H7 (cell line): Measurements from ENCODE around the gene SMURF2. TPM values are rescaled to one million over a fixed set of nuclear protein-coding genes. Genes with fewer than 3 reads are reported as not detected.
A peak's percentile ranks its signal among the peaks of the same experiment; 100 is the strongest.

Source experiments
- DNase-seq: peaks from one replicate; pipeline ENCODE4 v3.0.0; 2012
- H3K27me3 ChIP-seq: 2 replicates; pipeline ENCODE4 v1.6.0; 2011; ENCODE audit warnings: mild to moderate bottlenecking, low read length; ENCODE audit not compliant: control insufficient read depth, insufficient read depth
- H3K36me3 ChIP-seq: replicated peaks from 2 replicates; pipeline ENCODE4 v1.5.1; 2011; ENCODE audit warnings: low read length; ENCODE audit not compliant: control insufficient read depth, insufficient read depth
- H3K4me3 ChIP-seq: 2 replicates; pipeline ENCODE4 v1.5.1; 2011; ENCODE audit warnings: low read depth, mild to moderate bottlenecking, control low read depth, low read length, moderate library complexity; ENCODE audit not compliant: insufficient read depth
- total RNA-seq: library from RNA; depleted of rRNA; stranded (reverse); fragments of >200 nt; shearing (Covaris generic); gene quantifications from 2 replicates; pipeline ENCODE4 v1.2.3, GENCODE V29; 2014

The SMURF2 gene
- total RNA-seq, 1 experiment from 2014 or later = 33.9 TPM

- Histone ChIP-seq H3K4me3 (peak within 1 kb of the TSS; percentile 97), H3K27me3 (no peaks in the 10 kb centered on the region), H3K36me3 (peaks cover 38% of the 10 kb centered on the region)
- DNase-seq = peak; percentile 95
Measured at GRCh38 chr17:64506201-64506575, 155.9 kb downstream of the SMURF2 start, which contains the start of gene DDX5. Gene DDX5 (minus strand): TSS chr17:64506289. CDS start chr17:64506119, 170 bp downstream.

- peaks cover 44% of the 10 kb centered on the region for H3K36me3 ChIP-seq
- peak; percentile 80 for DNase-seq
- H3K27me3 ChIP-seq = no peaks in the 10 kb centered on the region
- H3K4me3 ChIP-seq = peak overlapping the region; percentile 97
Measured at GRCh38 chr17:64505340-64506200, 156.5 kb downstream of the SMURF2 start.

- Histone ChIP-seq H3K27me3 (no peaks in the 10 kb centered on the region), H3K36me3 (peaks cover 47% of the 10 kb centered on the region), H3K4me3 (peak overlapping the region; percentile 97)
- DNase-seq = no peak
Measured at GRCh38 chr17:64504769-64505339, 157.3 kb downstream of the SMURF2 start.

GRCh38 chr17:64503821-64504768 is 158.0 kb downstream of the SMURF2 start:
- Histone ChIP-seq H3K27me3 (no peaks in the 10 kb centered on the region), H3K36me3 (peaks cover 47% of the 10 kb centered on the region), H3K4me3 (peak overlapping the region; percentile 97)
- no peak for DNase-seq

- H3K4me3 ChIP-seq = no peak overlapping the region
- H3K36me3 ChIP-seq = peaks cover 45% of the 10 kb centered on the region
- no peaks in the 10 kb centered on the region for H3K27me3 ChIP-seq
- DNase-seq = no peak
Measured at GRCh38 chr17:64503341-64503740, 158.8 kb downstream of the SMURF2 start.

- no peak overlapping the region for H3K4me3 ChIP-seq
- DNase-seq = no peak
- no peaks in the 10 kb centered on the region for H3K27me3 ChIP-seq
- H3K36me3 ChIP-seq = peaks cover 45% of the 10 kb centered on the region
Measured at GRCh38 chr17:64502809-64503208, 159.3 kb downstream of the SMURF2 start.

- Histone ChIP-seq H3K36me3 (peaks cover 45% of the 10 kb centered on the region), H3K27me3 (no peaks in the 10 kb centered on the region)
Measured at GRCh38 chr17:64502021-64502420, 160.1 kb downstream of the SMURF2 start.

GRCh38 chr17:64500862-64501765 is 161.0 kb downstream of the SMURF2 start:
- no peak overlapping the region for H3K4me3 ChIP-seq
- H3K27me3 ChIP-seq = no peaks in the 10 kb centered on the region
- no peak for DNase-seq
- H3K36me3 ChIP-seq = peaks cover 45% of the 10 kb centered on the region

More at GRCh38 chr17:64502021-64502420, 160.1 kb downstream of the SMURF2 start:
- H3K4me3 ChIP-seq = no peak overlapping the region
- no peak for DNase-seq

GRCh38 chr17:64500487-64500859 is 161.6 kb downstream of the SMURF2 start:
- no peaks in the 10 kb centered on the region for H3K27me3 ChIP-seq
- peaks cover 45% of the 10 kb centered on the region for H3K36me3 ChIP-seq
- H3K4me3 ChIP-seq = no peak overlapping the region
- DNase-seq = no peak

GRCh38 chr17:64499805-64500486 is 162.2 kb downstream of the SMURF2 start:
- DNase-seq = no peak
- Histone ChIP-seq H3K36me3 (peaks cover 45% of the 10 kb centered on the region), H3K27me3 (no peaks in the 10 kb centered on the region), H3K4me3 (no peak overlapping the region)

- no peaks in the 10 kb centered on the region for H3K27me3 ChIP-seq
- H3K4me3 ChIP-seq = no peak overlapping the region
- H3K36me3 ChIP-seq = peaks cover 37% of the 10 kb centered on the region
- DNase-seq = no peak
Measured at GRCh38 chr17:64498308-64499203, 163.6 kb downstream of the SMURF2 start.

- DNase-seq = no peak
- peaks cover 33% of the 10 kb centered on the region for H3K36me3 ChIP-seq
- no peaks in the 10 kb centered on the region for H3K27me3 ChIP-seq
- peak overlapping the region; percentile 86 for H3K4me3 ChIP-seq
Measured at GRCh38 chr17:64497565-64498035, 164.5 kb downstream of the SMURF2 start.
